Fibroblast of skin of left biceps (primary cell): ENCODE results near the gene ZFR2.

Experiments
- DNase-seq, 2 experiments: peaks; one replicate each; pipeline ENCODE4 v3.0.0-alpha.2; 2013; ENCODE audit warnings: low read depth in 2 of 2

The ZFR2 gene

GRCh38 chr19:3790209-3790734 lies 78.6 kb downstream of the ZFR2 start:
- DNase-seq, result no peak

- no peak for DNase-seq
Measured at GRCh38 chr19:3788996-3789778, 79.7 kb downstream of the ZFR2 start.

GRCh38 chr19:3785938-3786824 lies 82.7 kb downstream of the ZFR2 start, which contains the start of gene MATK:
MATK (minus strand) TSS chr19:3786381; CDS start chr19:3785135, 1,246 bp downstream.
- no peak for DNase-seq

- no peak for DNase-seq
Measured at GRCh38 chr19:3785451-3785937, 83.3 kb downstream of the ZFR2 start.

- no peak for DNase-seq
Measured at GRCh38 chr19:3784607-3785450, 84.0 kb downstream of the ZFR2 start.

- no peak for DNase-seq
Measured at GRCh38 chr19:3783660-3784584, 84.9 kb downstream of the ZFR2 start.

- DNase-seq, result no peak
Measured at GRCh38 chr19:3782903-3783302, 85.9 kb downstream of the ZFR2 start.

- no peak for DNase-seq
Measured at GRCh38 chr19:3782330-3782729, 86.5 kb downstream of the ZFR2 start.

- DNase-seq, result no peak
Measured at GRCh38 chr19:3781603-3782002, 87.2 kb downstream of the ZFR2 start.

GRCh38 chr19:3780786-3781304 lies 88.0 kb downstream of the ZFR2 start:
- no peak for DNase-seq

- DNase-seq, result no peak
Measured at GRCh38 chr19:3778899-3779723, 89.7 kb downstream of the ZFR2 start.

- no peak for DNase-seq
Measured at GRCh38 chr19:3778104-3778867, 90.6 kb downstream of the ZFR2 start.

- no peak for DNase-seq
Measured at GRCh38 chr19:3776479-3777040, 92.3 kb downstream of the ZFR2 start.

- DNase-seq, result no peak
Measured at GRCh38 chr19:3775831-3776230, 93.0 kb downstream of the ZFR2 start.

GRCh38 chr19:3775374-3775711 lies 93.5 kb downstream of the ZFR2 start:
- no peak for DNase-seq

- no peak for DNase-seq
Measured at GRCh38 chr19:3774621-3775373, 94.0 kb downstream of the ZFR2 start.

- DNase-seq, result no peak
Measured at GRCh38 chr19:3773814-3774515, 94.9 kb downstream of the ZFR2 start.
